ENCODE measurements around the gene TMEM169. TPM values are rescaled to one million over a fixed set of nuclear protein-coding genes. Genes with fewer than 3 reads are reported as not detected.
A peak's percentile ranks its signal among the peaks of the same experiment; 100 is the strongest.

Gene TMEM169
- total and polyA plus RNA-seq, 2 of the 13 experiments (the other 11 are each of a cell fraction or from before 2014, with no cell fraction given): 1.5 to 4.5 TPM

DNA sequence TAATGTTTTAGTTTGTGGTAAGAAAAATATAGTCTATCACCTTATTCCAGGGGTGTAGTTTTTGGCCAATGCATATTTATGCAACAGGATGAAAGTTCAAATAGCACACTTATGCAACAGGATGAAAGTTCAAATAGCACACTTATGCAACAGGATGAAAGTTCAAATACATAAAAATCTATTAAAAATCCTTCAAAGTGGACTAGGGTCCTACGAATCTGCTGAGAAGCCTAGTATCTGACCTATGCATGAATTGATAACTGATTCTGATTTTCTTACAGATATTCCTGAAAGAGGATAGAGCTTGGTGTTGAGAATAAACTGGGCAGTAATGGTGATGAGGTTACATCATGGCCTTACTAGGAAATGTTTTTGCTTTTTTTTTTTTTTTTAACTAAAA, 2.9 kb upstream of the TMEM169 start (continued):
- peak; percentile 97 for TF ChIP-seq TBL1XR1 (IDR thresholded peaks at IDR 0.05; ENCODE audit: borderline replicate concordance, low read length, partially characterized antibody)
- peak; percentile 96 for TF ChIP-seq MED8 (CRISPR knock-in tag; IDR thresholded peaks at IDR 0.05; ENCODE audit: insufficient replicate concordance)
- TF ChIP-seq, protein P1, sequence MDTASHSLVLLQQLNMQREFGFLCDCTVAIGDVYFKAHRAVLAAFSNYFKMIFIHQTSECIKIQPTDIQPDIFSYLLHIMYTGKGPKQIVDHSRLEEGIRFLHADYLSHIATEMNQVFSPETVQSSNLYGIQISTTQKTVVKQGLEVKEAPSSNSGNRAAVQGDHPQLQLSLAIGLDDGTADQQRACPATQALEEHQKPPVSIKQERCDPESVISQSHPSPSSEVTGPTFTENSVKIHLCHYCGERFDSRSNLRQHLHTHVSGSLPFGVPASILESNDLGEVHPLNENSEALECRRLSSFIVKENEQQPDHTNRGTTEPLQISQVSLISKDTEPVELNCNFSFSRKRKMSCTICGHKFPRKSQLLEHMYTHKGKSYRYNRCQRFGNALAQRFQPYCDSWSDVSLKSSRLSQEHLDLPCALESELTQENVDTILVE (CRISPR knock-in tag; IDR thresholded peaks at IDR 0.05): peak; percentile 93
- peak; percentile 90 for TF ChIP-seq SOX5 (CRISPR knock-in tag; IDR thresholded peaks at IDR 0.05; ENCODE audit: borderline replicate concordance)
- TF ChIP-seq ZEB1 (IDR thresholded peaks at IDR 0.05; ENCODE audit: insufficient replicate concordance, low read depth): peak; percentile 87
- TF ChIP-seq EP300 (IDR thresholded peaks at IDR 0.05; ENCODE audit: low read depth in 2 of 2, low read length in 2 of 2): peak; percentile 97
- peak; percentile 95 for TF ChIP-seq EP300 (CRISPR knock-in tag; IDR thresholded peaks at IDR 0.05; ENCODE audit: borderline replicate concordance)
- no peak; the same call in 1 of the 2 replicates for TF ChIP-seq ZNF441 (CRISPR knock-in tag; IDR thresholded peaks at IDR 0.05; ENCODE audit: borderline replicate concordance)
- TF ChIP-seq ZNF570 (CRISPR knock-in tag; IDR thresholded peaks at IDR 0.05; ENCODE audit: borderline replicate concordance): no peak
- TF ChIP-seq ZNF512 (CRISPR knock-in tag; IDR thresholded peaks at IDR 0.05): no peak
- TF ChIP-seq KAT7 (CRISPR knock-in tag; IDR thresholded peaks at IDR 0.05; ENCODE audit: borderline replicate concordance): peak; percentile 56; the same call in 1 of the 2 replicates
- TF ChIP-seq FOXO1 (CRISPR knock-in tag; IDR thresholded peaks at IDR 0.05): peak; percentile 88; the same call in 1 of the 2 replicates
- peak; percentile 83 for TF ChIP-seq TCF7 (IDR thresholded peaks at IDR 0.05; ENCODE audit: low read depth)
- TF ChIP-seq DZIP1 (CRISPR knock-in tag; IDR thresholded peaks at IDR 0.05): no peak
- peak; percentile 97 for TF ChIP-seq SMARCC2 (IDR thresholded peaks at IDR 0.05)
- TF ChIP-seq HMG20B (CRISPR knock-in tag; conservative IDR thresholded peaks at IDR 0.05): peak; percentile 84
- TF ChIP-seq MIXL1 (CRISPR knock-in tag; IDR thresholded peaks at IDR 0.05): peak; percentile 99
- TF ChIP-seq NR2C2 (CRISPR knock-in tag; IDR thresholded peaks at IDR 0.05; ENCODE audit: borderline replicate concordance): peak; percentile 90
- peak; percentile 98 for TF ChIP-seq HMG20A (CRISPR knock-in tag; IDR thresholded peaks at IDR 0.05; ENCODE audit: borderline replicate concordance)
- TF ChIP-seq, protein P2, sequence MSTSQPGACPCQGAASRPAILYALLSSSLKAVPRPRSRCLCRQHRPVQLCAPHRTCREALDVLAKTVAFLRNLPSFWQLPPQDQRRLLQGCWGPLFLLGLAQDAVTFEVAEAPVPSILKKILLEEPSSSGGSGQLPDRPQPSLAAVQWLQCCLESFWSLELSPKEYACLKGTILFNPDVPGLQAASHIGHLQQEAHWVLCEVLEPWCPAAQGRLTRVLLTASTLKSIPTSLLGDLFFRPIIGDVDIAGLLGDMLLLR (CRISPR knock-in tag; IDR thresholded peaks at IDR 0.05): no peak
- peak; percentile 93 for TF ChIP-seq ZKSCAN8 (CRISPR knock-in tag; IDR thresholded peaks at IDR 0.05; ENCODE audit: borderline replicate concordance)
- TF ChIP-seq, protein P3, sequence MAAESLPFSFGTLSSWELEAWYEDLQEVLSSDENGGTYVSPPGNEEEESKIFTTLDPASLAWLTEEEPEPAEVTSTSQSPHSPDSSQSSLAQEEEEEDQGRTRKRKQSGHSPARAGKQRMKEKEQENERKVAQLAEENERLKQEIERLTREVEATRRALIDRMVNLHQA (CRISPR knock-in tag; IDR thresholded peaks at IDR 0.05): peak; percentile 95
